ENCODE data around the gene ACLY.
"Not testable (repeated sequence)": the region's sequence is repeated elsewhere in the genome, so short reads cannot be mapped to it uniquely, and the experiment has no call there.

The ACLY gene

GRCh38 chr17:41943492-41943891, 24.7 kb upstream of the ACLY start:
- in situ Hi-C loops (cut with HindIII; ENCODE audit: low pct_ligation_motif_present, low pct_unique_long_range_greater_than_20kb, low sequenced_read_pairs), result no loop called here
- DNase-seq, result no peak

- DNase-seq, result no peak
- in situ Hi-C loops (cut with HindIII; ENCODE audit: low pct_ligation_motif_present, low pct_unique_long_range_greater_than_20kb, low sequenced_read_pairs), result no loop called here
Observed at GRCh38 chr17:41942626-41943373, 24.0 kb upstream of the ACLY start.

- no peak for DNase-seq
- in situ Hi-C loops (cut with HindIII; ENCODE audit: low pct_ligation_motif_present, low pct_unique_long_range_greater_than_20kb, low sequenced_read_pairs), result no loop called here
Observed at GRCh38 chr17:41941168-41941567, 22.4 kb upstream of the ACLY start.

GRCh38 chr17:41939693-41940090, 20.9 kb upstream of the ACLY start:
- in situ Hi-C loops (cut with HindIII; ENCODE audit: low pct_ligation_motif_present, low pct_unique_long_range_greater_than_20kb, low sequenced_read_pairs), result no loop called here
- DNase-seq, result no peak

- in situ Hi-C loops (cut with HindIII; ENCODE audit: low pct_ligation_motif_present, low pct_unique_long_range_greater_than_20kb, low sequenced_read_pairs), result no loop called here
- DNase-seq, result no peak
Observed at GRCh38 chr17:41939044-41939692, 20.4 kb upstream of the ACLY start.

GRCh38 chr17:41937970-41938954, 19.5 kb upstream of the ACLY start:
- no peak for DNase-seq
- in situ Hi-C loops (cut with HindIII; ENCODE audit: low pct_ligation_motif_present, low pct_unique_long_range_greater_than_20kb, low sequenced_read_pairs), result no loop called here

- in situ Hi-C loops (cut with HindIII; ENCODE audit: low pct_ligation_motif_present, low pct_unique_long_range_greater_than_20kb, low sequenced_read_pairs), result no loop called here
- DNase-seq, result no peak
Observed at GRCh38 chr17:41935641-41936040, 16.9 kb upstream of the ACLY start.

- no peak for DNase-seq
- in situ Hi-C loops (cut with HindIII; ENCODE audit: low pct_ligation_motif_present, low pct_unique_long_range_greater_than_20kb, low sequenced_read_pairs), result no loop called here
Observed at GRCh38 chr17:41932816-41933389, 14.2 kb upstream of the ACLY start.

GRCh38 chr17:41931715-41932114, 13.0 kb upstream of the ACLY start:
- in situ Hi-C loops (cut with HindIII; ENCODE audit: low pct_ligation_motif_present, low pct_unique_long_range_greater_than_20kb, low sequenced_read_pairs); DNase-seq: not testable (repeated sequence)

GRCh38 chr17:41930833-41931156, 12.0 kb upstream of the ACLY start:
- in situ Hi-C loops (cut with HindIII; ENCODE audit: low pct_ligation_motif_present, low pct_unique_long_range_greater_than_20kb, low sequenced_read_pairs); DNase-seq: not testable (repeated sequence)

- DNase-seq, result peak; percentile 99
- in situ Hi-C loops (cut with HindIII; ENCODE audit: low pct_ligation_motif_present, low pct_unique_long_range_greater_than_20kb, low sequenced_read_pairs), result no loop called here
Observed at GRCh38 chr17:41930009-41930832, 11.5 kb upstream of the ACLY start, which contains the start of gene ODAD4. ODAD4 (plus strand) TSS chr17:41930617; CDS start chr17:41930724, 107 bp downstream.

- DNase-seq, result no peak
- in situ Hi-C loops (cut with HindIII; ENCODE audit: low pct_ligation_motif_present, low pct_unique_long_range_greater_than_20kb, low sequenced_read_pairs), result no loop called here
Observed at GRCh38 chr17:41928693-41929251, 10.0 kb upstream of the ACLY start.

- in situ Hi-C loops (cut with HindIII; ENCODE audit: low pct_ligation_motif_present, low pct_unique_long_range_greater_than_20kb, low sequenced_read_pairs), result no loop called here
- DNase-seq, result no peak
Observed at GRCh38 chr17:41925991-41926590, 7.3 kb upstream of the ACLY start.

- DNase-seq, result no peak
Observed at GRCh38 chr17:41920580-41920955, 1.8 kb upstream of the ACLY start.

GRCh38 chr17:41919840-41920579, 1.3 kb upstream of the ACLY start:
- DNase-seq, result no peak
- in situ Hi-C loops (cut with HindIII; ENCODE audit: low pct_ligation_motif_present, low pct_unique_long_range_greater_than_20kb, low sequenced_read_pairs), result no loop called here

More at GRCh38 chr17:41920580-41920955, 1.8 kb upstream of the ACLY start:
- in situ Hi-C loops (cut with HindIII; ENCODE audit: low pct_ligation_motif_present, low pct_unique_long_range_greater_than_20kb, low sequenced_read_pairs), result no loop called here

- in situ Hi-C loops (cut with HindIII; ENCODE audit: low pct_ligation_motif_present, low pct_unique_long_range_greater_than_20kb, low sequenced_read_pairs), result no loop called here
- DNase-seq, result peak; percentile 71
Observed at GRCh38 chr17:41919165-41919817, 540 bp upstream of the ACLY start.

Measured in ACHN (cell line).